GM12872 (cell line): ENCODE data around the gene OR2AG2.

Experiments
- CTCF ChIP-seq: IDR thresholded peaks from 3 replicates; pipeline ENCODE4 v1.5.1; 2011; ENCODE audit warnings: low read depth, mild to moderate bottlenecking, low read length, moderate library complexity; ENCODE audit not compliant: insufficient read depth

The OR2AG2 gene

GRCh38 chr11:6747097-6747668 lies 24.6 kb downstream of the OR2AG2 start:
- TF ChIP-seq CTCF = no peak

- no peak for TF ChIP-seq CTCF
These were observed 25.1 kb downstream of the OR2AG2 start for GRCh38 chr11:6746626-6747025.

- TF ChIP-seq CTCF = no peak
These were observed 25.6 kb downstream of the OR2AG2 start for GRCh38 chr11:6746086-6746618.

- TF ChIP-seq CTCF = no peak
These were observed 26.2 kb downstream of the OR2AG2 start for GRCh38 chr11:6745465-6746015.

- no peak for TF ChIP-seq CTCF
These were observed 26.8 kb downstream of the OR2AG2 start for GRCh38 chr11:6745018-6745417.

GRCh38 chr11:6742260-6742659 lies 29.5 kb downstream of the OR2AG2 start:
- TF ChIP-seq CTCF = no peak

- TF ChIP-seq CTCF = no peak
These were observed 33.2 kb downstream of the OR2AG2 start for GRCh38 chr11:6738590-6738989.
